RPMI7951 (cell line): ENCODE measurements around the gene MGAT4C. TPM values are rescaled to one million over a fixed set of nuclear protein-coding genes. Genes with fewer than 3 reads are reported as not detected.
"Not testable (repeated sequence)": the region's sequence is repeated elsewhere in the genome, so short reads cannot be mapped to it uniquely, and the experiment has no call there.

Experiments used
- DNase-seq: peaks from one replicate; pipeline ENCODE4 v3.0.0-alpha.2; 2012; ENCODE audit warnings: low read depth
- total RNA-seq: library from RNA; depleted of rRNA; stranded (reverse); fragments of >200 nt; shearing (Covaris generic); gene quantifications from 2 replicates; pipeline ENCODE4 v1.2.3, GENCODE V29; 2014

The MGAT4C gene
- total RNA-seq, 1 experiment from 2014 or later, result not detected

GRCh38 chr12:86134561-86134960 is 121.6 kb downstream of the MGAT4C start:
- peak; percentile 2 for DNase-seq

GRCh38 chr12:86126900-86127299 is 129.3 kb downstream of the MGAT4C start:
- not testable (repeated sequence) for DNase-seq

GRCh38 chr12:86122846-86123468 is 133.2 kb downstream of the MGAT4C start:
- no peak for DNase-seq

- DNase-seq, result peak; percentile 35
Observed at GRCh38 chr12:86118161-86118560, 138.0 kb downstream of the MGAT4C start.

- peak; percentile 16 for DNase-seq
Observed at GRCh38 chr12:86117711-86118110, 138.5 kb downstream of the MGAT4C start.

- DNase-seq, result no peak
Observed at GRCh38 chr12:86104087-86104486, 152.1 kb downstream of the MGAT4C start.

- no peak for DNase-seq
Observed at GRCh38 chr12:86097161-86097560, 159.0 kb downstream of the MGAT4C start.

- no peak for DNase-seq
Observed at GRCh38 chr12:86091681-86092080, 164.5 kb downstream of the MGAT4C start.

- DNase-seq, result peak; percentile 2
Observed at GRCh38 chr12:86081843-86082242, 174.3 kb downstream of the MGAT4C start.

GRCh38 chr12:86059052-86059451 is 197.1 kb downstream of the MGAT4C start:
- not testable (repeated sequence) for DNase-seq

GRCh38 chr12:86057092-86057845 is 198.9 kb downstream of the MGAT4C start:
- DNase-seq, result no peak

- no peak for DNase-seq
Observed at GRCh38 chr12:86052921-86053320, 203.3 kb downstream of the MGAT4C start.

GRCh38 chr12:86050010-86050409 is 206.2 kb downstream of the MGAT4C start:
- DNase-seq, result no peak

- DNase-seq, result no peak
Observed at GRCh38 chr12:86044396-86044795, 211.8 kb downstream of the MGAT4C start.

- DNase-seq, result no peak
Observed at GRCh38 chr12:86042062-86042461, 214.1 kb downstream of the MGAT4C start.

GRCh38 chr12:86018361-86018760 is 237.8 kb downstream of the MGAT4C start:
- no peak for DNase-seq

- no peak for DNase-seq
Observed at GRCh38 chr12:86015026-86015425, 241.2 kb downstream of the MGAT4C start.

GRCh38 chr12:86006727-86007126 is 249.5 kb downstream of the MGAT4C start:
- DNase-seq, result no peak

GRCh38 chr12:85998074-85998473 is 258.1 kb downstream of the MGAT4C start:
- no peak for DNase-seq

- DNase-seq, result no peak
Observed at GRCh38 chr12:85996280-85996679, 259.9 kb downstream of the MGAT4C start.

GRCh38 chr12:85993746-85994145 is 262.4 kb downstream of the MGAT4C start:
- DNase-seq, result no peak

GRCh38 chr12:85985996-85986395 is 270.2 kb downstream of the MGAT4C start:
- no peak for DNase-seq

- DNase-seq, result no peak
Observed at GRCh38 chr12:85983601-85984000, 272.6 kb downstream of the MGAT4C start.
